ENCODE data around the gene FRAS1.
"Not testable (repeated sequence)": the region's sequence is repeated elsewhere in the genome, so short reads cannot be mapped to it uniquely, and the experiment has no call there.

FRAS1 gene

GRCh38 chr4:78100060-78100459 lies 42.9 kb downstream of the FRAS1 start:
- peak; percentile 16 for DNase-seq (ENCODE audit: low read depth)

- DNase-seq (ENCODE audit: low read depth) = peak; percentile 40
Measured at GRCh38 chr4:78119698-78120097, 62.6 kb downstream of the FRAS1 start.

GRCh38 chr4:78120144-78120880 lies 63.2 kb downstream of the FRAS1 start:
- DNase-seq (ENCODE audit: low read depth) = peak; percentile 67

GRCh38 chr4:78121338-78121904 lies 64.3 kb downstream of the FRAS1 start:
- peak; percentile 17 for DNase-seq (ENCODE audit: low read depth)

GRCh38 chr4:78125834-78126331 lies 68.8 kb downstream of the FRAS1 start:
- not testable (repeated sequence) for DNase-seq (ENCODE audit: low read depth)

GRCh38 chr4:78129383-78130108 lies 72.4 kb downstream of the FRAS1 start:
- DNase-seq (ENCODE audit: low read depth) = no peak

GRCh38 chr4:78131403-78131802 lies 74.3 kb downstream of the FRAS1 start:
- peak; percentile 50 for DNase-seq (ENCODE audit: low read depth)

- DNase-seq (ENCODE audit: low read depth) = no peak
Measured at GRCh38 chr4:78136109-78137081, 79.3 kb downstream of the FRAS1 start.

GRCh38 chr4:78137532-78137931 lies 80.4 kb downstream of the FRAS1 start:
- no peak for DNase-seq (ENCODE audit: low read depth)

GRCh38 chr4:78138252-78138651 lies 81.1 kb downstream of the FRAS1 start:
- peak; percentile 64 for DNase-seq (ENCODE audit: low read depth)

GRCh38 chr4:78143634-78144033 lies 86.5 kb downstream of the FRAS1 start:
- no peak for DNase-seq (ENCODE audit: low read depth)

GRCh38 chr4:78145008-78145407 lies 87.9 kb downstream of the FRAS1 start:
- DNase-seq (ENCODE audit: low read depth) = no peak

GRCh38 chr4:78145622-78146021 lies 88.5 kb downstream of the FRAS1 start:
- DNase-seq (ENCODE audit: low read depth) = no peak

- no peak for DNase-seq (ENCODE audit: low read depth)
Measured at GRCh38 chr4:78149751-78150542, 92.8 kb downstream of the FRAS1 start.

GRCh38 chr4:78150543-78150864 lies 93.4 kb downstream of the FRAS1 start:
- DNase-seq (ENCODE audit: low read depth) = no peak

GRCh38 chr4:78152795-78153194 lies 95.7 kb downstream of the FRAS1 start:
- no peak for DNase-seq (ENCODE audit: low read depth)

- no peak for DNase-seq (ENCODE audit: low read depth)
Measured at GRCh38 chr4:78154972-78155590, 98.0 kb downstream of the FRAS1 start.

GRCh38 chr4:78155616-78156105 lies 98.5 kb downstream of the FRAS1 start:
- DNase-seq (ENCODE audit: low read depth) = peak; percentile 58

GRCh38 chr4:78156520-78156919 lies 99.4 kb downstream of the FRAS1 start:
- DNase-seq (ENCODE audit: low read depth) = no peak

GRCh38 chr4:78162342-78162741 lies 105.2 kb downstream of the FRAS1 start:
- no peak for DNase-seq (ENCODE audit: low read depth)
